Peyer's patch (tissue), 4 donors: ENCODE results near the gene KIRREL3. TPM values are rescaled to one million over a fixed set of nuclear protein-coding genes. Genes with fewer than 3 reads are reported as not detected.

ENCODE experiments used
- DNase-seq, 3 donors: peaks; one replicate each; pipeline ENCODE4 v3.0.0-alpha.2; 2017 to 2019
- H3K27ac ChIP-seq, 4 donors: fragments of 200-600 bp; sonication (generic); one replicate each; pipeline ENCODE4 v1.5.1; 2016 to 2019
- H3K27me3 ChIP-seq, 2 donors: fragments of 200-600 bp; sonication (generic); one replicate each; pipeline ENCODE4 v1.5.1; 2019
- H3K36me3 ChIP-seq, 3 donors: fragments of 200-600 bp; sonication (generic); one replicate each; pipeline ENCODE4 v1.5.1; 2016 to 2019
- H3K4me1 ChIP-seq, 4 donors: fragments of 200-600 bp; sonication (generic); one replicate each; pipeline ENCODE4 v1.5.1; 2016 to 2019
- H3K4me3 ChIP-seq, 4 donors: fragments of 200-600 bp; sonication (generic); 1 replicate in 3 of 4; 2 replicates in 1 of 4; pipeline ENCODE4 v1.5.1; 2016 to 2019; ENCODE audit warnings: mild to moderate bottlenecking in 1 of 4
- H3K9me3 ChIP-seq, 4 donors: fragments of 200-600 bp; sonication (generic); one replicate each; pipeline ENCODE4 v1.5.1; 2016 to 2019; ENCODE audit warnings: mild to moderate bottlenecking in 1 of 4
- POLR2A ChIP-seq, 2 donors: fragments of 450-650 bp; IDR thresholded peaks; one replicate each; pipeline ENCODE4 v1.5.1; 2017; ENCODE audit warnings: antibody characterized with exemption in 2 of 2, mild to moderate bottlenecking in 2 of 2, moderate library complexity in 2 of 2
- total RNA-seq, 4 donors: library from RNA; depleted of rRNA; stranded (reverse); fragments of >200 nt; gene quantifications; one replicate each; pipeline ENCODE4 v1.1.0, GENCODE V29; 2016
- TF ChIP-seq, protein P1 (sequence below), 6 experiments: fragments of 450-650 bp in 4 of 6; fragments of 200-600 bp in 2 of 6; sonication (generic) in 1 of 6; IDR thresholded peaks; one replicate each; pipeline ENCODE4 v1.5.1; 2017 to 2019; ENCODE audit warnings: antibody characterized with exemption in 6 of 6, mild to moderate bottlenecking in 3 of 6, moderate library complexity in 1 of 6

KIRREL3 gene
- total RNA-seq, 4 donors from 2014 or later = 0.83 TPM; not detected in 3

DNA sequence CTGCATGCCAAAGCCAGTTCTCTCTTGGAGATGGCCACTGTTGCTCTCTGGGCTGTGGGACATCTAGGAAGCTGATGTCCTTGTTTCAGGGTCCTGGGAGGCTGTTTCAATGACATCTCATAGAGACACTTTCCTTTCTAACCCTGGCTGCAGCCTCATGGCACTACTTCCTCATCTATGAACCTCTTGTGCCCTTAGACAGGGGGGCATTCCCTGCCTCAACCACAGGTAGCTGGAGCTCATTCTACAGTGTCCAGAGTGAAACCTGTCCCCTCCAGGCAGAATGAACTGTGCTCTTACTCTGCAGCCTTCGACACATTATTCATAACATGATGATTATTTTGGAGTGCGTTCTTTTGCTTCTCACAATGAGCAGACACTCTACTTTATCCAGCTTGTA is 335.9 kb downstream of the KIRREL3 start:
- Histone ChIP-seq H3K27ac (no peak overlapping the region), H3K4me3 (no peak overlapping the region), H3K36me3 (no peaks in the 10 kb centered on the region), H3K9me3 (no peaks in the 10 kb centered on the region), H3K4me1 (no peaks in the 10 kb centered on the region), H3K27me3 (no peaks in the 10 kb centered on the region)
- no peak for DNase-seq
- no peak for TF ChIP-seq POLR2A (IDR thresholded peaks at IDR 0.05)
- TF ChIP-seq, protein P1, sequence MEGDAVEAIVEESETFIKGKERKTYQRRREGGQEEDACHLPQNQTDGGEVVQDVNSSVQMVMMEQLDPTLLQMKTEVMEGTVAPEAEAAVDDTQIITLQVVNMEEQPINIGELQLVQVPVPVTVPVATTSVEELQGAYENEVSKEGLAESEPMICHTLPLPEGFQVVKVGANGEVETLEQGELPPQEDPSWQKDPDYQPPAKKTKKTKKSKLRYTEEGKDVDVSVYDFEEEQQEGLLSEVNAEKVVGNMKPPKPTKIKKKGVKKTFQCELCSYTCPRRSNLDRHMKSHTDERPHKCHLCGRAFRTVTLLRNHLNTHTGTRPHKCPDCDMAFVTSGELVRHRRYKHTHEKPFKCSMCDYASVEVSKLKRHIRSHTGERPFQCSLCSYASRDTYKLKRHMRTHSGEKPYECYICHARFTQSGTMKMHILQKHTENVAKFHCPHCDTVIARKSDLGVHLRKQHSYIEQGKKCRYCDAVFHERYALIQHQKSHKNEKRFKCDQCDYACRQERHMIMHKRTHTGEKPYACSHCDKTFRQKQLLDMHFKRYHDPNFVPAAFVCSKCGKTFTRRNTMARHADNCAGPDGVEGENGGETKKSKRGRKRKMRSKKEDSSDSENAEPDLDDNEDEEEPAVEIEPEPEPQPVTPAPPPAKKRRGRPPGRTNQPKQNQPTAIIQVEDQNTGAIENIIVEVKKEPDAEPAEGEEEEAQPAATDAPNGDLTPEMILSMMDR (IDR thresholded peaks at IDR 0.05) = no peak

DNA sequence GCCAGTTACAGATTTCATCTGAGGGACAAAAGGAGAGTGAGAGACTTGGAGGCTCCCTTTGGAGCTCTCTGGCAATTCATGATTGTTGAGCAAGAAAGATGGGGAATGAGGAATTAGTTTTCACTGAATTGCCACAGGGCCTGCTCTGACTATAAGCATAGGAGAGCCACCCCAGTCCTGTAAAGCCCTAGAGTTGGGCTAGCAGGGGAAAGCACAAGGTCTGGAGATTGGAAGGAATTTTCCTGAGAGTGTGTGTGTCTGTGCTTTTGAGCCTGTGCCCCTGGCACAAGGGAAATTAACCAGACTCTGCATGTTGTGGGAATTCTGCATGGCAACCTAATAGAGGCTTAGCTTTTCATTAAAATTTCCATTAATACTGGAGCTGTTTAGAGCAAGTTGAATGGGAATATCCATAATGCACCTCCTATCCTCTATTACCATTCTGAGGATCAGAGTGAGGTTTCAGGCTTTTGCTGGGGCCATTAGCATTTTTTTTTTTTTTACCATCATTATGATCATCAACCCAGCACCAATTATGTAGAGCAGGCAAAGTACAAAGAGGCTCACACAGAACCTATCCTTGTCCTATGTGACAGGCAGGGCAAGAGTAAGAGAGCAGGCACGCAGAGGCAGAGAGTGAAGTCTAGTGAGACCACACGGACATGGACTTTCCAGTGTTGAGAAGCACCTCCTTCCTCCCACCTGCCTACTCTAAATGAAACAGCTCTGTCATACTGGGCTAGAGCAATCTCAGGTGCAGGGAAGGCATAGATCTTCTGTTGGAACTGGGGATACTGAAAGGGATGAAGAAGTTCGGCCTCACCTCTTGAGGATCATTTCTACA is 336.6 kb downstream of the KIRREL3 start:
- TF ChIP-seq, protein P1 (IDR thresholded peaks at IDR 0.05) = no peak
- TF ChIP-seq POLR2A (IDR thresholded peaks at IDR 0.05) = no peak
- no peak for DNase-seq
- no peak overlapping the region for H3K27ac ChIP-seq
- no peaks in the 10 kb centered on the region for H3K27me3 ChIP-seq
- H3K36me3 ChIP-seq = no peaks in the 10 kb centered on the region
- H3K4me1 ChIP-seq = no peaks in the 10 kb centered on the region
- H3K4me3 ChIP-seq = no peak overlapping the region
- H3K9me3 ChIP-seq = no peaks in the 10 kb centered on the region

- TF ChIP-seq, protein P1 (IDR thresholded peaks at IDR 0.05) = no peak
- no peak for TF ChIP-seq POLR2A (IDR thresholded peaks at IDR 0.05)
- H3K27me3 ChIP-seq = no peaks in the 10 kb centered on the region
These were observed 338.4 kb downstream of the KIRREL3 start for GRCh38 chr11:126662035-126662790.

DNA sequence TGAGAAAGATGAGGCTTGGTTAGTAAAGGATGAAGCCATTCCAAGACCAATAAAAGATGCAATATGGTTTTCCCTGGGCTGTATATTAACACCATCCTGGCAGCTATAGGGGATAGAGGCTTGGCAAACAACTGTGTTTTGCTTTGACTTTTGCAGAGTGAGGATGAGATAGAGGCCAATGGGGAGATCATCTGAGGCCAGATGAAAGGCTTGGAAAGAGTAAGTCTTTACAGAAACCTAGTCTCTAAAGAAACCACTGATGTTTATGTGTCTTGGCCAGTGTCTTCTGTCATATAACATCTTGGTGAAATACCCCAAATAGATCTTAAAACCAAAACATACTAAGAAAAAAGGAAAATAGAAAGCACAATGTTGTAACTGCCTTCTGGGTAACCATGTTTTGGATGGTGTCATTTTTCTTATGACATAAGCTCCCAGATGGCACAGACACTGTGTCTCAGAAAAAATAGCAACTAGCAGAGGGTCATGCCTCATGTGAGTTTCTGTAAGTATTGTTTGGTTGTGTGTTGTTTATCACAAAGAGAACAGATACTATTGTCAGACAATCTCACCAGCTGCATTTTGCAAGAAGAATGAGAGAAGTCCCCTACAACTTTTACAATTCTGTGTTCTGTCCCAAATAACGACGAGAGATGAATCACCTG is 339.7 kb downstream of the KIRREL3 start:
- no peaks in the 10 kb centered on the region for H3K36me3 ChIP-seq
- TF ChIP-seq POLR2A (IDR thresholded peaks at IDR 0.05) = no peak
- TF ChIP-seq, protein P1 (IDR thresholded peaks at IDR 0.05) = no peak
- no peaks in the 10 kb centered on the region for H3K9me3 ChIP-seq
- DNase-seq = no peak
- H3K27me3 ChIP-seq = no peaks in the 10 kb centered on the region
- H3K27ac ChIP-seq = no peak overlapping the region
- H3K4me1 ChIP-seq = no peaks in the 10 kb centered on the region
- no peak overlapping the region for H3K4me3 ChIP-seq

More at GRCh38 chr11:126662035-126662790, 338.4 kb downstream of the KIRREL3 start:
- H3K9me3 ChIP-seq = no peaks in the 10 kb centered on the region
- no peak overlapping the region for H3K27ac ChIP-seq
- no peak overlapping the region for H3K4me3 ChIP-seq
- DNase-seq = no peak
- no peaks in the 10 kb centered on the region for H3K36me3 ChIP-seq
- H3K4me1 ChIP-seq = no peaks in the 10 kb centered on the region

GRCh38 chr11:126660321-126660720 is 340.2 kb downstream of the KIRREL3 start:
- no peaks in the 10 kb centered on the region for H3K4me1 ChIP-seq
- no peaks in the 10 kb centered on the region for H3K36me3 ChIP-seq
- H3K4me3 ChIP-seq = no peak overlapping the region
- H3K27me3 ChIP-seq = no peaks in the 10 kb centered on the region
- no peaks in the 10 kb centered on the region for H3K9me3 ChIP-seq
- no peak for DNase-seq
- TF ChIP-seq, protein P1 (IDR thresholded peaks at IDR 0.05) = no peak
- TF ChIP-seq POLR2A (IDR thresholded peaks at IDR 0.05) = no peak
- no peak overlapping the region for H3K27ac ChIP-seq
